Fibroblast of villous mesenchyme (primary cell): ENCODE results near the gene ERGIC1. TPM values are rescaled to one million over a fixed set of nuclear protein-coding genes. Genes with fewer than 3 reads are reported as not detected.

Source experiments
- DNase-seq: peaks from one replicate; pipeline ENCODE4 v3.0.0-alpha.2; 2010; ENCODE audit warnings: low read depth
- H3K4me3 ChIP-seq: 2 replicates; pipeline ENCODE4 v1.5.1; 2011; ENCODE audit warnings: low read depth, mild to moderate bottlenecking, low read length
- total RNA-seq: library from RNA; depleted of rRNA; stranded (reverse); fragments of >200 nt; gene quantifications from 2 replicates; pipeline ENCODE4 v1.2.3, GENCODE V29; 2012
- TF ChIP-seq, protein P1 (sequence below): IDR thresholded peaks from 2 replicates; pipeline ENCODE4 v1.5.1; 2012; ENCODE audit warnings: low read depth, mild to moderate bottlenecking, low read length; ENCODE audit not compliant: insufficient read depth

ERGIC1 gene
- total RNA-seq, 1 donor, result 139 TPM

DNA sequence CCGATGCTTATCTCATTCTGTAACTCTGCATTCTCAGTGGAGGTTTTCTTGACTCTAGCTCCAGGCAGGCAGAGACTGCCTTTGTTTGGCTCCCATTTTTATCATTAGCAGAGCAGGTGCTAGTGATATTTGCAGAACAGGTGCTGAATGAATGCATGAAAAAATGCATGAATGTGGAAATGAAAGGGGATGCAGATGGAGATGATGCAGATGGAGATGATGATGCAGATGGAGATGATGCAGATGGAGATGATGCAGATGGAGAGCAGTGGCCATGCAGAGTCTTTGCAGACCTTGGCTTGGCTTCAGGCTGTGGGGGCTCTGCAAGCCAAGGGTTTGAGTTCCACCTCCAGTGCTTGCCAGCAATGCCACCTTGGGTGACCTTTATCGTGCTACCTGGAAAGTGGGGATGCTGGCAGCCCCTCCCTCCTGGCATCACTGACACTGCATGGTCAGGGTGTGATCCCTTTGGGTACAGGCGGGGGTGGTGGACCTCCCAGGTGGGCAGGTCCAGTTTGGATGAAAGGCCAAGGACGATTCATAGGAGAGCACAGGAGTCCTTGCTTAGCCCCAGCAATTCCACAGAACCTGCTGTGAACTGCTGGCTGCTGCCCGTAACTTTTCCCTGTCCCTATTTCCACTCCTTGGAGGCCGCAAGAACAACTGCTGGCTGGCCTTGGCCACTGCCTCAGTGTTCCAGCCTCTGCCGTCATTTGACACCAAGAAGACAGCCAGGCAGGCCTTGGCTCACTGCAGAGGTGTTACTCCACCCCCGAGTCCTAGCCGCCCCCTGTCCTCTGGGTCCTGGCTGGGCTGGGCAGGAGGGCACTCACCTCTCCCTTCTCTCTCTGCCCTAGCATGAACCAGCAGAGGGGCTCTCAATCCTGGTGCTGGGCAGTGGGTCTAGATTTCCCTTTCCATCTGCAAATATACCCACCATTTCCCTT is 33.0 kb downstream of the ERGIC1 start:
- DNase-seq, result no peak
- no peak overlapping the region for H3K4me3 ChIP-seq
- TF ChIP-seq, protein P1, sequence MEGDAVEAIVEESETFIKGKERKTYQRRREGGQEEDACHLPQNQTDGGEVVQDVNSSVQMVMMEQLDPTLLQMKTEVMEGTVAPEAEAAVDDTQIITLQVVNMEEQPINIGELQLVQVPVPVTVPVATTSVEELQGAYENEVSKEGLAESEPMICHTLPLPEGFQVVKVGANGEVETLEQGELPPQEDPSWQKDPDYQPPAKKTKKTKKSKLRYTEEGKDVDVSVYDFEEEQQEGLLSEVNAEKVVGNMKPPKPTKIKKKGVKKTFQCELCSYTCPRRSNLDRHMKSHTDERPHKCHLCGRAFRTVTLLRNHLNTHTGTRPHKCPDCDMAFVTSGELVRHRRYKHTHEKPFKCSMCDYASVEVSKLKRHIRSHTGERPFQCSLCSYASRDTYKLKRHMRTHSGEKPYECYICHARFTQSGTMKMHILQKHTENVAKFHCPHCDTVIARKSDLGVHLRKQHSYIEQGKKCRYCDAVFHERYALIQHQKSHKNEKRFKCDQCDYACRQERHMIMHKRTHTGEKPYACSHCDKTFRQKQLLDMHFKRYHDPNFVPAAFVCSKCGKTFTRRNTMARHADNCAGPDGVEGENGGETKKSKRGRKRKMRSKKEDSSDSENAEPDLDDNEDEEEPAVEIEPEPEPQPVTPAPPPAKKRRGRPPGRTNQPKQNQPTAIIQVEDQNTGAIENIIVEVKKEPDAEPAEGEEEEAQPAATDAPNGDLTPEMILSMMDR, result no peak

DNA sequence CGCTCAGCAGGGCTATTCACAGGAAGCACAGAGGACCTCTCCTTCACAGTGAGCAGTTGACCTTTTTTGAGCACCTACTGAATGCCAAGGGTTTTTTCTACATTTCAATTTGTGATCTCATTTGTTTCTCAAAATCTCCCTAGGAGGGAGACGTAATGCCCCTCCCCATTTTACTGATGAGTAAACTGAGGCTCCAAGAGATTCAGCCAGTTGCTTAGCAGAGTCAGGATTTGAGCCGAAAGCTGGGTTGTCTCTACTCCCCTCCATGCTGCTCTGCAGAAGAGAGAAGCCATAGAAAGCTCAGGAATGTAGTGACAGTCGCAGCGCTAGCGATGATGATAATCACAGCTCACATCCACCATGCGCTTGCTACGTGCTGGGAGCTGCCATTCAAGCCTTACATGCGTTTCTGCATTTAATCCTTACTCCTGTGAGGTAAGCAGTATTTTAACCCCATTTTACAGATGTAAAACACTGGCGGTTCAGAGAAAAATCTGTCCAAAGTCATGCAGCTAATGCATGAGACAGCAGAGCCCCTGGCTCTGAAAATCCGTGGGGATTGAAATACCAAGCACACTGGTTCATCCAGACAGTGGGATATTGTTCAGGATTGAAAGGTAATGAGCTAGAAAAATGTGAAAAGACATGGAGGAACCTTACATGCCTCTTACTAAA is 33.8 kb downstream of the ERGIC1 start:
- DNase-seq, result no peak
- H3K4me3 ChIP-seq, result no peak overlapping the region
- TF ChIP-seq, protein P1, result no peak

DNA sequence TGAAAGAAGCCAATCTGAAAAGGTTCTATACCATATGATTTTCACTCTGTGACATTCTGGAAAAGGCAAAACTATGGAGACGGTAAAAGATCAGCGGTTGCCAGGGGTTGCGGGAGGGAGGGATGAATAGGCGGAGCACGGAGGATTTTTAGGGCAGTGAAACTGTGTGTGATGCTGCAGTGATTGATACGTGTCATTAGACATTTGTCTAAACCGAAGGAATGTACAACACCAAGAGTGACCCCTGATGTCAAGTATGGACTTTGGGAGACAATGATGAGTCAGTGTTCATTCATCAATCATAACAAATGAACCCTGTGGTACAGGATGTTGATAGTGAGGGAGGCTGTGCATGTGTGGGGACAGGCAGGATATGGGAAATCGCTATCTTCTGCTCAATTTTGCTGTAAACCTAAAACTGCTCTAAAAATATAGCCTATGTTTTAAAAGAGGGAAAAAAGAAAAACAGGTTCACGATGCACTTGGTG is 34.4 kb downstream of the ERGIC1 start:
- no peak overlapping the region for H3K4me3 ChIP-seq
- TF ChIP-seq, protein P1, result no peak

DNA sequence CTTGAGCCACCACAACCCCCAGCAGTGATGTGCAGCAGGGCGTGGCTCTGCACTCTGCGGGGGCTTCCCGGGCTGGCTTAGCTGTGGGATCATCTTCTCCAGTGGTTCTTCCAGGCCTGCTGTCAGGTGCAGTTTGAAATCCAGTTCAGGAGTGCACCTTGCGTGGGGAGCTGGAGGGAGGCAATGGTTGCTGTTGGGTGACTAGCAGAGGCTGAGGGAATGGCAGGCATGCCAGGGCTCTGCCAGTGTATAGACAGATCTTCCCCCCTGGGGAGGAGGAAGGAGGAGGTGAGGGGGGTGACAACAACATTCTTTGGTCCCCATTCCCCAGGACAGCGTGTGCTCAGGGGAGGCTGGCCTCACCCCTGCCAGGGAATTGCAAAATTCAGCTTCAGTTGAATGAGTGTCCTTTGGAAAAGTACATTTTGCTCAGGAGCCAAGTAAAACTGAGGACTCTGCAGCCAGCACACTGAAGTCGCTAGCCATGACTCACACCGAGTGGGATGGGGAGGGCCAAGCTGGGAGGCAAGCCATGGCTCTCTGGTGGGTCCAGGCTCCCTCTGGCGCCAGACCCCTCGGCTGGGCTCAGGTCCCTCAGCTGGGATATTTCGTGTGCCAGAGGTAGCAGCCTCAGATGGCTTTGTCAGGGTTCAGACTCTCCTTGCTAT is 35.0 kb downstream of the ERGIC1 start:
- peak overlapping the region; percentile 23 for H3K4me3 ChIP-seq
- DNase-seq, result peak; percentile 95
- TF ChIP-seq, protein P1, result peak; percentile 48

More for the DNA sequence above, 34.4 kb downstream of the ERGIC1 start:
- DNase-seq, result peak; percentile 64

DNA sequence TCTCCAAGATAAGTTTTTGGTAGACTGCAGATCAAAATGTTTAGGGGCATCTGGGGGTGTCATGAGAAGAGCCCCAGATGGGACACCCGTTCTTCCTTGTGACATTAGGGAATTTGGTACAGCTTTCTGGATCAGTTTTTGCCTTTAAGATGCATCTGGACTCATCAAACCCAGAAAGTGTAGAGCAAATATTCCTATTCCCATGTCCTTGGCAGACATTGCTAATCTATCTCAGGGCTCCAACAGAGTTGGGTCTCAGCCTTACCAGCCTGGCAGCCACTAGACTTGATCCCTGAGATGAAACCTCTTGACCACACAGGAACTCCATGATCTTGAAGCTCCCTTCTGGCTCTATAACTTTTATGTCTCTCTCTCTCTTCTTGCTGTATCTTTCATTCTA is 35.6 kb downstream of the ERGIC1 start:
- H3K4me3 ChIP-seq, result no peak overlapping the region
- TF ChIP-seq, protein P1, result no peak
- no peak for DNase-seq

DNA sequence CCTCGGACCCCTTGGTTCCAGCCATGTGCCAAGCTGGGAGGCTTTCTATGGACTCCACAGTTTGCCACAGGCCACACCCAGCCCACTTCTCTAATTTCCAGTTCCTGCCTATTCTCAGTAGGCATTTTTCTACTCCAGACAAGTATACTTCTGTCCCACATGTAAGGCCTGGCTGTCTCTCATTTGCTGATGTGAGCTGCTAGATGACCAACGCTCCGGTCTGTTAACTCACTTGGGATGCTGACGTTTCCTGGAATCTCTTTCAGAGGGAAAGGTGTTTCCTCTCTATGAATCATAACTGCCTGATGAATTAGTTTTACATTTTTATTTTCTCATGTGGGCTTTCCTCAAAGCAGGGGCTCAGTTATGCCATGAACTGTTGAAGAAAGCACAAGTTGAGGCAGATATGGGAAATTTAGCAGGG is 36.3 kb downstream of the ERGIC1 start:
- TF ChIP-seq, protein P1, result no peak
- DNase-seq, result peak; percentile 85
- H3K4me3 ChIP-seq, result no peak overlapping the region
